Endothelial cell of umbilical vein (primary cell): ENCODE results near the gene EPS8. TPM values are rescaled to one million over a fixed set of nuclear protein-coding genes. Genes with fewer than 3 reads are reported as not detected.

Experiments
- BruUV-seq: library from RNA; stranded (reverse); fragments of 400-500 nt; replicated peaks from 2 replicates; lab custom pipeline; 2021; lab: Mats Ljungman, UMichigan
- CTCF ChIA-PET: fragments of 300-600, 350-600 bp; sonication (Branson Sonifier 250); formaldehyde crosslinking; loops from one replicate; lab custom pipeline; 2021; ENCODE audit warnings: antibody characterized with exemption, inconsistent platforms; lab: Charles Lee
- POLR2A ChIA-PET: fragments of 300-600, 350-600 bp; sonication (Branson Sonifier 250); formaldehyde crosslinking; loops from one replicate; lab custom pipeline; 2021; ENCODE audit warnings: antibody characterized with exemption, inconsistent platforms; lab: Charles Lee
- DNase-seq: peaks from one replicate; pipeline ENCODE4 v3.0.0-alpha.2; 2011; ENCODE audit warnings: low read depth, low spot score
- FAIRE-seq: peaks from 2 replicates; lab custom pipeline; 2011; peaks lifted over from hg19 to GRCh38; lab: Jason Lieb, UNC
- H2AFZ ChIP-seq: 2 replicates; pipeline ENCODE4 v1.6.0; 2012; ENCODE audit warnings: low read depth, low read length, control low read depth, inconsistent platforms
- H3K27ac ChIP-seq: 2 replicates; pipeline ENCODE4 v1.5.1; 2011; ENCODE audit warnings: low read depth, mild to moderate bottlenecking, control low read depth, low read length, moderate library complexity; ENCODE audit not compliant: insufficient read depth
- H3K27me3 ChIP-seq, 2 experiments: 2 replicates each; pipeline versions ENCODE4 v1.6.0 to v1.6.1; 2011; ENCODE audit warnings: low read length in 2 of 2, mixed read lengths in 1 of 2; ENCODE audit not compliant: control insufficient read depth in 2 of 2, insufficient read depth in 2 of 2
- H3K36me3 ChIP-seq, 2 experiments: 2 replicates in 1 of 2; 3 replicates in 1 of 2; pipeline ENCODE4 v1.5.1; 2011; ENCODE audit warnings: low read length in 2 of 2, mild to moderate bottlenecking in 1 of 2, moderate library complexity in 1 of 2; ENCODE audit not compliant: control insufficient read depth in 2 of 2, insufficient read depth in 2 of 2; ENCODE audit errors: extremely low read depth in 1 of 2
- H3K4me1 ChIP-seq: 3 replicates; pipeline ENCODE4 v1.5.1; 2011; ENCODE audit warnings: mild to moderate bottlenecking, low read length; ENCODE audit not compliant: control insufficient read depth, insufficient read depth; ENCODE audit errors: extremely low read depth
- H3K4me2 ChIP-seq: 2 replicates; pipeline ENCODE4 v1.6.1; 2011; ENCODE audit warnings: low read length, control low read depth, mixed read lengths; ENCODE audit not compliant: insufficient read depth
- H3K4me3 ChIP-seq, 3 experiments: fragments of 200-600 bp in 1 of 3; sonication (generic), shearing (Covaris generic) in 1 of 3; replicated peaks in 1 of 3; 2 replicates each; pipeline ENCODE4 v1.5.1; 2011 to 2016; ENCODE audit warnings: control low read depth in 3 of 3, low read length in 3 of 3, mild to moderate bottlenecking in 2 of 3, inconsistent platforms in 1 of 3, low read depth in 1 of 3, moderate library complexity in 1 of 3; ENCODE audit not compliant: insufficient read depth in 1 of 3
- H3K79me2 ChIP-seq: 2 replicates; pipeline ENCODE4 v1.6.0; 2012; ENCODE audit warnings: low read length, inconsistent platforms; ENCODE audit not compliant: control insufficient read depth, insufficient read depth
- H3K9ac ChIP-seq: replicated peaks from 2 replicates; pipeline ENCODE3; 2011; ENCODE audit warnings: low read length, control low read depth; ENCODE audit not compliant: insufficient read depth; ENCODE audit errors: extremely low read depth
- H3K9me1 ChIP-seq: replicated peaks from 3 replicates; pipeline ENCODE4 v1.6.0; 2011; ENCODE audit warnings: mild to moderate bottlenecking, low read length; ENCODE audit not compliant: control insufficient read depth, insufficient read depth; ENCODE audit errors: extremely low read depth
- H3K9me3 ChIP-seq: replicated peaks from 2 replicates; pipeline ENCODE4 v1.5.1; 2012; ENCODE audit warnings: low read length, inconsistent platforms; ENCODE audit not compliant: control insufficient read depth, insufficient read depth
- H4K20me1 ChIP-seq: replicated peaks from 2 replicates; pipeline ENCODE3; 2011; ENCODE audit warnings: mild to moderate bottlenecking, low read length; ENCODE audit not compliant: control insufficient read depth, insufficient read depth; ENCODE audit errors: extremely low read depth
- EZH2 ChIP-seq: IDR thresholded peaks from 2 replicates; pipeline ENCODE4 v1.6.1; 2012; ENCODE audit warnings: borderline replicate concordance, low read depth, mild to moderate bottlenecking, moderate library complexity, low read length, inconsistent platforms; ENCODE audit not compliant: severe bottlenecking
- FOS ChIP-seq: IDR thresholded peaks from 2 replicates; pipeline ENCODE4 v1.6.1; 2011; ENCODE audit warnings: mild to moderate bottlenecking, low read length, moderate library complexity, borderline replicate concordance; ENCODE audit not compliant: insufficient read depth
- GATA2 ChIP-seq: IDR thresholded peaks from 2 replicates; pipeline ENCODE4 v1.7.0; 2011; ENCODE audit warnings: low read depth, mild to moderate bottlenecking, moderate library complexity, mixed read lengths, low read length; ENCODE audit not compliant: insufficient read length, insufficient read depth
- JUN ChIP-seq: IDR thresholded peaks from 2 replicates; pipeline ENCODE4 v1.6.1; 2011; ENCODE audit warnings: borderline replicate concordance, low read depth; ENCODE audit not compliant: insufficient read length, insufficient read depth
- MYC ChIP-seq: IDR thresholded peaks from one replicate; pipeline ENCODE4 v1.6.1; 2011; ENCODE audit warnings: mild to moderate bottlenecking, low read depth, low read length
- POLR2A ChIP-seq: IDR thresholded peaks from 2 replicates; pipeline ENCODE4 v1.6.1; 2012; ENCODE audit warnings: low read depth, mild to moderate bottlenecking, control low read depth, low read length
- POLR2AphosphoS5 ChIP-seq: IDR thresholded peaks from 2 replicates; pipeline ENCODE4 v1.6.1; 2012; ENCODE audit warnings: low read depth, mild to moderate bottlenecking, control low read depth, low read length, moderate library complexity; ENCODE audit not compliant: insufficient read depth
- dilution Hi-C: fragments of 300-500 bp; cut with MboI; formaldehyde crosslinking; loops from one replicate; pipeline ENCODE4 v1.15.0; 2019; ENCODE audit warnings: low sequenced_read_pairs; ENCODE audit not compliant: extremely low pct_ligation_motif_present
- intact Hi-C: fragments of 100-400 bp; cut with micrococcal nuclease; formaldehyde crosslinking; loops from one replicate; pipeline ENCODE4 v1.10.0; 2022
- polyA plus RNA-seq, 4 experiments: library from polyadenylated mRNA; depleted of rRNA in 3 of 4; stranded (reverse) in 3 of 4; unstranded in 1 of 4; fragments of >200 nt; gene quantifications; 2 replicates each; pipeline versions ENCODE4 v1.2.1 to v1.2.3, GENCODE V29; 2011 to 2012; ENCODE audit warnings: missing spikeins in 1 of 4
- total RNA-seq: library from RNA; stranded (reverse); gene quantifications from 2 replicates; pipeline ENCODE4 v1.2.3, GENCODE V29; 2021
- TF ChIP-seq, protein P1 (sequence below), 2 donors: IDR thresholded peaks; 1 replicate in 1 of 2; 2 replicates in 1 of 2; pipeline ENCODE4 v1.5.1; 2011; ENCODE audit warnings: low read length in 2 of 2, mild to moderate bottlenecking in 2 of 2, moderate library complexity in 2 of 2, control low read depth in 1 of 2, inconsistent platforms in 1 of 2, low read depth in 1 of 2; ENCODE audit not compliant: insufficient read depth in 1 of 2; ENCODE audit errors: extremely low read depth in 1 of 2
- TF ChIP-seq, protein P2 (sequence below): IDR thresholded peaks from 2 replicates; pipeline ENCODE4 v1.6.1; 2011; ENCODE audit not compliant: insufficient read depth, insufficient read length

EPS8 gene
- total and polyA plus RNA-seq, 2 donors (not counting 3 experiments of a cell fraction or from before 2014, with no cell fraction given) = 8.4 to 11.9 TPM

DNA sequence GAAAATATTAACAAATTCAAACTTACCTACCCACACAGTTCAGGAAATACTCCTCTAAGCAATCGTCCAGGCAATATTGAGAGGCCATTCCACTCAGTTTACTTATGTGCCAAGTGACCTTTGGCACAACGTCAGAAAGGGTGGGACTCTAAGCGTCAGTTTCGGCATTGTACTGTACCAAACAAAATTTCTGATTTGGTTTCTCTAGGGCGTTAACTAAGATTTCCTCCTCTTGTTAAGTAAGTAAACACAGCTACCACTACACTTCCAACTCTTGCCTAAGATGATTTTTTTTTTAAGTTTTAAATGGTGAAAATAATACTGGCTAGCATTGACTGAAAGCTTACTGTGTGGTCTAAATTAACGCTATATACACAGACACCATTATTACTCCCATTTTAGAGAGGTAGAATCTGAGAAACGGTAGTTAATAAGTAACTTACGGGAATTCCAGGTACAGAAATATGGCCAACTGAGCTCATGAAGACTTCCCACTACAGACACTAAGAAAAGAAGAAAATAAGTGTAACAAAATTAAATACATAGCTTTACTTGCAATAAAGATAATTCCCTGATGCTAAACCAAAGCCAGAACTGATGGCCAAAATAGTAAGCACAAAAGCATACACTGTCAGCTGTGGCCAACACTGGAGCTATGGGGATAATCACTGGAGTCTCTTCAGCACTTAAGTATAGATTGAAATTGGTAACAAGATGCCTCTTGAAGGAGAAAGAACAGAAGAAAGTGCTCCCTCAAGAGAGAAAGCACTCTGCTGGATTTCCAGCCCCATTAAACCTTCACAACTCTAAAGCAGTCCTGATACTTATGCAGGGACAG, 76.1 kb downstream of the EPS8 start:
- Histone ChIP-seq H3K4me2 (no peak overlapping the region), H3K27ac (no peak overlapping the region), H3K9me1 (no peaks in the 10 kb centered on the region), H4K20me1 (no peaks in the 10 kb centered on the region), H3K9me3 (no peaks in the 10 kb centered on the region), H3K4me3 (no peak overlapping the region), H3K27me3 (no peaks in the 10 kb centered on the region), H2AFZ (peak overlapping the region; percentile 65), H3K79me2 (no peaks in the 10 kb centered on the region), H3K4me1 (peaks cover 3% of the 10 kb centered on the region), H3K9ac (no peak overlapping the region), H3K36me3 (no peaks in the 10 kb centered on the region)
- TF ChIP-seq EZH2 = no peak
- no peak for TF ChIP-seq POLR2AphosphoS5
- TF ChIP-seq, protein P1, sequence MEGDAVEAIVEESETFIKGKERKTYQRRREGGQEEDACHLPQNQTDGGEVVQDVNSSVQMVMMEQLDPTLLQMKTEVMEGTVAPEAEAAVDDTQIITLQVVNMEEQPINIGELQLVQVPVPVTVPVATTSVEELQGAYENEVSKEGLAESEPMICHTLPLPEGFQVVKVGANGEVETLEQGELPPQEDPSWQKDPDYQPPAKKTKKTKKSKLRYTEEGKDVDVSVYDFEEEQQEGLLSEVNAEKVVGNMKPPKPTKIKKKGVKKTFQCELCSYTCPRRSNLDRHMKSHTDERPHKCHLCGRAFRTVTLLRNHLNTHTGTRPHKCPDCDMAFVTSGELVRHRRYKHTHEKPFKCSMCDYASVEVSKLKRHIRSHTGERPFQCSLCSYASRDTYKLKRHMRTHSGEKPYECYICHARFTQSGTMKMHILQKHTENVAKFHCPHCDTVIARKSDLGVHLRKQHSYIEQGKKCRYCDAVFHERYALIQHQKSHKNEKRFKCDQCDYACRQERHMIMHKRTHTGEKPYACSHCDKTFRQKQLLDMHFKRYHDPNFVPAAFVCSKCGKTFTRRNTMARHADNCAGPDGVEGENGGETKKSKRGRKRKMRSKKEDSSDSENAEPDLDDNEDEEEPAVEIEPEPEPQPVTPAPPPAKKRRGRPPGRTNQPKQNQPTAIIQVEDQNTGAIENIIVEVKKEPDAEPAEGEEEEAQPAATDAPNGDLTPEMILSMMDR (IDR thresholded peaks at IDR 0.05; ENCODE audit: extremely low read depth in 1 of 2, insufficient read depth in 1 of 2, low read depth in 1 of 2, low read length in 2 of 2) = no peak
- TF ChIP-seq JUN = no peak
- TF ChIP-seq, protein P2, sequence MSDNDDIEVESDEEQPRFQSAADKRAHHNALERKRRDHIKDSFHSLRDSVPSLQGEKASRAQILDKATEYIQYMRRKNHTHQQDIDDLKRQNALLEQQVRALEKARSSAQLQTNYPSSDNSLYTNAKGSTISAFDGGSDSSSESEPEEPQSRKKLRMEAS = no peak
- TF ChIP-seq POLR2A = no peak
- no peak for TF ChIP-seq FOS
- TF ChIP-seq MYC = no peak
- TF ChIP-seq GATA2 = no peak
- dilution Hi-C loops (no loop called here), intact Hi-C loops (no loop called here)
- BruUV-seq = no TSS peak
- FAIRE-seq (no peak), DNase-seq (no peak)
- ChIA-PET CTCF (interaction anchor here (1.2 to 2.3 kb wide), 2 partner anchors 8 to 128 kb away, joined by 3 to 5 read pairs; no protein-coding TSS in a partner anchor), POLR2A (no interaction called here)
